ENCODE results near the gene VPS72. TPM values are rescaled to one million over a fixed set of nuclear protein-coding genes. Genes with fewer than 3 reads are reported as not detected.

VPS72 gene
- total and polyA plus RNA-seq, 10 of the 15 experiments (the other 5 are each of a cell fraction or from before 2014, with no cell fraction given) = 6.7 to 77.8 (median 58.1) TPM

GRCh38 chr1:151135433-151136385, 54.3 kb downstream of the VPS72 start:
- Histone ChIP-seq H3K4me3 (no peak overlapping the region), H3K27me3 (replicated peaks in 1 of 2; ENCODE audit: control insufficient read depth in 2 of 2, insufficient read depth in 2 of 2, low read length in 1 of 2) (no peaks in the 10 kb centered on the region), H3K36me3 (ENCODE audit: control insufficient read depth in 2 of 2, insufficient read depth in 2 of 2, low read length in 1 of 2) (no peaks in the 10 kb centered on the region), H3K9me3 (replicated peaks; ENCODE audit: control insufficient read depth, insufficient read depth, low read length) (no peaks in the 10 kb centered on the region), H3K27ac (ENCODE audit: control insufficient read depth, insufficient read depth) (no peak overlapping the region), H2AFZ (ENCODE audit: control insufficient read depth, low read depth, low read length) (no peak overlapping the region), H4K20me1 (ENCODE audit: control insufficient read depth, insufficient read depth) (no peaks in the 10 kb centered on the region), H3K79me2 (ENCODE audit: control insufficient read depth, insufficient read depth, low read length) (no peaks in the 10 kb centered on the region), H3K4me2 (ENCODE audit: control insufficient read depth, insufficient read depth) (no peak overlapping the region), H3K9ac (ENCODE audit: control insufficient read depth, insufficient read depth, low read length) (no peak overlapping the region), H3K4me1 (ENCODE audit: control insufficient read depth, insufficient read depth, low read length) (peaks cover 8% of the 10 kb centered on the region; the same call in 1 of the 2 replicates)
- TF ChIP-seq PAX5 (IDR thresholded peaks at IDR 0.05; ENCODE audit: borderline replicate concordance, low read depth, low read length) = peak; percentile 31; the same call in 1 of the 2 replicates
- TF ChIP-seq MEF2A (IDR thresholded peaks at IDR 0.05; ENCODE audit: insufficient read depth, low read depth, low read length) = no peak
- TF ChIP-seq RUNX3 (IDR thresholded peaks at IDR 0.05; ENCODE audit: low read length) = peak; percentile 76
- ChIA-PET CTCF (interaction anchor here (1.5 to 2.6 kb wide), 3 partner anchors 19 to 36 kb away, joined by 4 to 15 read pairs (median 7); no protein-coding TSS in a partner anchor), POLR2A (no interaction called here), SMC1A (ENCODE audit: uncharacterized antibody, unreplicated experiment) (no interaction called here), RAD21 (ENCODE audit: unreplicated experiment) (interaction anchor here (1.1 to 1.2 kb wide), 2 partner anchors 21 to 32 kb away, joined by 3 to 5 read pairs; partner anchors contain the start of gene TNFAIP8L2)
- ATAC-seq (peak; percentile 22), DNase-seq (ENCODE audit: low read depth, low spot score) (no peak), FAIRE-seq (no peak)
- BruUV-seq (replicated peaks) = no TSS peak
- intact Hi-C loops (cut with micrococcal nuclease; ENCODE audit: unreplicated experiment) = no loop called here
- in situ Hi-C loops (cut with MboI) = no loop called here
- 51% methylated on average over 12 of the region's 12 CpGs for WGBS (ENCODE audit: insufficient coverage, insufficient replicate concordance, low lambda C conversion rate, missing lambda C conversion rate)

GRCh38 chr1:151134991-151135390, 55.0 kb downstream of the VPS72 start:
- FAIRE-seq = no peak

More at GRCh38 chr1:151134991-151135390, 55.0 kb downstream of the VPS72 start:
- Histone ChIP-seq H3K4me1 (ENCODE audit: control insufficient read depth, insufficient read depth, low read length) (peaks cover 8% of the 10 kb centered on the region; the same call in 1 of the 2 replicates), H3K4me3 (no peak overlapping the region), H3K36me3 (ENCODE audit: control insufficient read depth in 2 of 2, insufficient read depth in 2 of 2, low read length in 1 of 2) (no peaks in the 10 kb centered on the region), H3K27me3 (replicated peaks in 1 of 2; ENCODE audit: control insufficient read depth in 2 of 2, insufficient read depth in 2 of 2, low read length in 1 of 2) (no peaks in the 10 kb centered on the region), H4K20me1 (ENCODE audit: control insufficient read depth, insufficient read depth) (no peaks in the 10 kb centered on the region), H3K79me2 (ENCODE audit: control insufficient read depth, insufficient read depth, low read length) (no peaks in the 10 kb centered on the region), H2AFZ (ENCODE audit: control insufficient read depth, low read depth, low read length) (no peak overlapping the region), H3K27ac (ENCODE audit: control insufficient read depth, insufficient read depth) (no peak overlapping the region), H3K9ac (ENCODE audit: control insufficient read depth, insufficient read depth, low read length) (no peak overlapping the region), H3K9me3 (replicated peaks; ENCODE audit: control insufficient read depth, insufficient read depth, low read length) (no peaks in the 10 kb centered on the region), H3K4me2 (ENCODE audit: control insufficient read depth, insufficient read depth) (no peak overlapping the region)
- TF ChIP-seq ZBED1 (IDR thresholded peaks at IDR 0.05; ENCODE audit: borderline replicate concordance) (no peak), POLR2A (IDR thresholded peaks at IDR 0.05; ENCODE audit: low read depth, low read length) (no peak), FOXK2 (IDR thresholded peaks at IDR 0.05) (no peak), PAX5 (IDR thresholded peaks at IDR 0.05; ENCODE audit: borderline replicate concordance, low read depth, low read length) (no peak)
- ChIA-PET SMC1A (ENCODE audit: uncharacterized antibody, unreplicated experiment) (interaction anchor here (0.7 to 1.1 kb wide), 2 partner anchors 9 to 20 kb away, joined by 3 read pairs; no protein-coding TSS in a partner anchor), POLR2A (no interaction called here), RAD21 (ENCODE audit: unreplicated experiment) (interaction anchor here (1.1 kb wide), 1 partner anchor 32 kb away, joined by 3 read pairs; no protein-coding TSS in a partner anchor), CTCF (interaction anchor here (1.5 to 2.6 kb wide), 3 partner anchors 20 to 35 kb away, joined by 4 to 15 read pairs (median 7); no protein-coding TSS in a partner anchor)
- BruUV-seq (replicated peaks) = no TSS peak
- WGBS (ENCODE audit: insufficient coverage, insufficient replicate concordance, low lambda C conversion rate, missing lambda C conversion rate) = 75% methylated on average over 7 of the region's 7 CpGs
- intact Hi-C loops (cut with micrococcal nuclease; ENCODE audit: unreplicated experiment) = no loop called here
- no peak for ATAC-seq
- no peak for DNase-seq (ENCODE audit: low read depth, low spot score)
- in situ Hi-C loops (cut with MboI) = no loop called here
